HG02970 (cell line): ENCODE data around the gene MT1HL1.

Source experiments
- ATAC-seq: cut with Tn5 transposase; IDR thresholded peaks from one replicate; pipeline ENCODE4 v1.9.1; 2021; ENCODE audit warnings: mild to moderate bottlenecking, moderate library complexity, moderate number of reproducible peaks; ENCODE audit not compliant: unreplicated experiment, low FRiP score

MT1HL1 gene

DNA sequence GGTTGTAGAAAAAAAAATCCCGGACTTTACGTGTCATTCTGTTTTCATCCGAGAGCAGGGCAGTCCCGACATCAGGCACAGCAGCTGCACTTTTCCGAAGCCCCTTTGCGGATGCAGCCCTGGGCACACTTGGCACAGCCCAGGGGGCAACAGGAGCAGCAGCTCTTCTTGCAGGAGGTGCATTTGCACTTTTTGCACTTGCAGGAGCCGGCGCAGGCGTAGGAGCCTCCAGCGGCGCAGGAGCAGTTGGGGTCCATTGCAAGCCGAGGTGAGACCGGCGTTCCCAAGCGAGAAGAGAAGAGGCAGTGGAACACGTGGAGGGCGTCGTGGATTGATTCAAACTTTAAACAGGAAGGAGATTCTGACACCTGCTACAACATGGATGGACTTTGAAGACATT, at the start of gene MT1HL1:
TSS of gene MT1HL1 (minus strand) at position 326 of the 400 bp plus-strand sequence. CDS start at position 257, 69 bp downstream.
- ATAC-seq: no peak

DNA sequence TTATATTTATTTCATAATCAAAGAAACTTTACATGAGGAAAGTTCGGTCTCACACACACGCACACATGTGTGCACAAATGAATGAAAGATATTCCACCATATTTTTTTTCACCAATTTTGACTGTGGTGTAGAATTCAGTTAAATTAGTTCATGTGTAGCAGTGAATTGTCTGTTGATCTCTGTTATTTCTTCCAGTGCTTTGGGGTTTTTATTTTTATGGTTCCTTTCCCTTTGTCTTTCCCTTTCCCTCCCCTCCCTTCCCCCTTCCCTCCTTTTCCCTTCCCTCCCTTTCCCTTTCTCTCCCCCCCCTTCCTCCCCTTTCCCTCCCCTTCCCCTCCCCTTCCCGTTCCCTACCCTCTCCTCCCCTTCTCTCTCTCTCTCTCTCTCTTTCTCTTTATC, 46.7 kb upstream of the MT1HL1 start:
- no peak for ATAC-seq

DNA sequence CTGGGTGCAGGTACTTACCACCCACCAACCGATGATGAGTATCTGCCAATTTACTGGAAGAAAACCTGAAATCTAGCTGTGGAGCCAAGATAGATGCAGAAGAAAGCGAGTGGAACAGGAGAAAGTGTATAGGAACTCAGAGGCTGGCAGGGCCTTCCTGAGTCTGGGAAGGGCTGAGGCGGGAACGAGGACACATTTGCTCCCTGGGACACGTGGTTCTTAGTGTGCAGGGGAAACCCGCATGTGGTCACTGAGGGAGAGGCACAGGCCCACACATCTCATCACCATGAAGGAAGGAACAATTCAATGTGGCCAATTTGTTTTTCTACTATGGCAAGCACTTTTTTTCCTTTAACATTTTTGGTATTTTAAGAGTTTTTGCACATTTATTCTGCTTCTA, 45.9 kb upstream of the MT1HL1 start:
- no peak for ATAC-seq

GRCh38 chr1:237048803-237049202, 44.6 kb upstream of the MT1HL1 start:
- no peak for ATAC-seq

- ATAC-seq: no peak
Measured at GRCh38 chr1:237045278-237046016, 41.2 kb upstream of the MT1HL1 start.

DNA sequence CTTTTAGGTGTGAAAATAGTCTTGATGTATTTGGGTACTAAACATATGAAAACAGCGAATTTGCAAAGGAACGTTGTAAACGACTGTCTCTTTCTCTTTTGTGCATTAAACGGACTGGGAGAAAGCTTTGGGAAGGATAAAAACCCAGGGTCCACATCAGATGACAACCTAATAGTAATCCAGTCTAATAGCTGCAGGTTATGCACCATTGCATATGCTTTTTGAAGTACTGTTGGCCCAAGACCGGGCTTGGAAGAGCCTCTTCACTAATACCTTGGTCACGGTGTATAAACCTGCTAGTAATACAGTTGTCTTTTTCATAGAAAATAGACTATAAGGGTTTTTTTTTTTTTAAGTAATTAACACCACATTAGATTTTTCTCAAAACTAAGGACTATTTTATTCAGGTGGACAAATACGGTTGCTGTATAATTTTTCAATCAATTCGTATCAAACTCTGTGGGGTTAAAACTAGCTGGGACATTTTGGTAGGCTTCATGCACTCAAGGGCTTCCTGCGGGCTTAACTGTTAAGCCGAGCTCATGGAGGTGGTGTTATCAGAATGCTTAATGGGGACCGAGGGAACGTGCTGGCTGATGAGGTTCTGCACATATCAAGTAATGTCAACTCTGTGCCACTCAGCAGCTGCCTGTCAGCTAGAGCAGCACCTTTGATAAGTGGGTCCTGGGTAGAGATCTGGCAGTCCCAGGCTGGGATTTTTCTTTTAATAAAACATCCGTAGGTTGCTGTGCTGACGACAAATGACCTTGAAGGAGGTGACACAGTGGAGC, 39.8 kb upstream of the MT1HL1 start:
- no peak for ATAC-seq

DNA sequence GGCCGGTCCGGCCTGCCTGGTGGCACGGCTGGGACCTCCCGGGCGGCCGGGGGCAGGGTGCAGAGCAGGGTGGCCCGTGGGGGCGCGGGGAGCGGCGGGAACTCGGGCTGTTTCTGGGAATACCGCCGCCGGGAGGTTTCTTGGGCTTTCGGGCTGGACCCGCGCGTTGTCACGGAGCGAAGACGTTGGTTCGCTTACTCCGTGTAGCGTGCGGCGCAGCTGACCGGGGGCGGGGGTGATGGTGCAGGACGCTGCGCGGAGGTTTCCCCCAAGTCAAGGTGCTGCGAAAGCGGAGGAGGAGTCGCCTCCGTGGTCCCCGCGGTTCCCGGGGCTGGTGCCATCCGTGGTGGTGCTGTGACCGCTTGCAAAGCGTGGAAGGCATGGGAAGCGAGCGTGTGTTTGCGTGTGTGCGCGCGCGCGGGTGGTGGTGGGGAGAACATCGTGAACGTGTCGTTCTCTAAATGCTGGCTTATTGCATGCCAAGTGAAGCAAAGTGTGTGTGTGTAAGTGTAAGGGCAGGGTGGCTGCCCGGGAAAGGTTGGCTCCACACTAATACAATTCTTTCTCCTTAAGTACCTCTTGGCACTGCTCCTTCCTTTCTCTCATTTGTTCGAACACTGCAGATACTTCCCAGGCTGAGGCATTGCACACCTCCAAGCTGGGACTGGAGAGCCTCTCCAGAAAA, 38.8 kb upstream of the MT1HL1 start:
- ATAC-seq: no peak

DNA sequence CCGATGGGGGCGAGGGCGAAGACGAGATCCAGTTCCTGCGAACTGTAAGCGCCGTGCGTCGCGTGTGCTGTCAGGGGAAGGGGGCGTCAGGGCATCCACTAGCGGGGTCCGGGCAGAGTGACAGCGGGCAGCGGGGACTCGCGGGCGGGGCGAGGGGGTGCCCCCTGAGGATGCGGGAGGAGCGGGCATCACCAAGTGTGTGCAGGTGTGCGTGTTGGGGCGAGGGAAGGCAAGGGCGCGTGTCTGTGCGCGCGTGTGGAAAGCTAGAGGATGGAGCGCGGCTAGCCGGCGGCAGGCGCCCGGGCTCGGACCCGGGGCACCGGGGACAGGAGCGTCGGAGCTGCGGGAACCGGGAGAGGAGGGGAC, 38.3 kb upstream of the MT1HL1 start:
- no peak for ATAC-seq

DNA sequence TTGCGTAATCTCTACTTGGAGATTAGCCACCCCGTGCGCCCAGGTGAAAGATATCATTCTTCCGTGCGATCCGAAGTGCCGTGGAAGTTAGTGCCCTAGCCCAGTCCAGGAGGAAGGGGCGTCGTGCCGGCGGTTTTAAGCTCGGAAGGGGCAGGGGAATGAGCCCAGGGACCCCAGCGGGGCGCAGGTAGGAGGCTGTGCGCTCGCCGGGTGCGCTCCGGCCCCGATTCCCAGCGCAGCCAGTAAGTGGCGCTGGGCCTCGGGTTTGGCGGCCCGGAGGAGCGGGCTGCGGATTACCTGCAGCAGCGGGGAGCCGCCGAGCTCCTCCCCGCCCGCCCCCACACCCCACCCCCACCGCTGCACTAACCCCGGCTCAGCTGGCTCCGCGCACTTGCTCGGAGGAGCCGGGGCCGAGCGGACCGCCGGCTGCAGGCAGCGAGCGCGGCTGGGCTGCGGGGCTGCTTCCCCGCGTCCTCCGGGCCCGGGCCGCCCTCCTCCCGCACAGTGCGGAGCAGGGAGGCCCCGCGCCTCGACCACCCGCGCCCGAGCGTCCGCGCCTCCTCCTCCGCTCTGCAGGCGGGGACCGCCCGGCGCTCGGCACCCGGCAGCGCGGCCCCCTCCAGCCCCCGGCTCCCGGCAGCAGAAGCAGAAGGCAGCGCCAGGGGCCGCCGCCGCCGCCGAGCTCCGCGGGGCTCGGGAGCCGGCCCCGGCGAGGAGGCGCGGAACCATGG, 37.7 kb upstream of the MT1HL1 start, which contains the start of gene RYR2:
TSS of gene RYR2 (plus strand) at position 390 of the 731 bp plus-strand sequence. CDS start at position 728, 338 bp downstream.
- no peak for ATAC-seq

DNA sequence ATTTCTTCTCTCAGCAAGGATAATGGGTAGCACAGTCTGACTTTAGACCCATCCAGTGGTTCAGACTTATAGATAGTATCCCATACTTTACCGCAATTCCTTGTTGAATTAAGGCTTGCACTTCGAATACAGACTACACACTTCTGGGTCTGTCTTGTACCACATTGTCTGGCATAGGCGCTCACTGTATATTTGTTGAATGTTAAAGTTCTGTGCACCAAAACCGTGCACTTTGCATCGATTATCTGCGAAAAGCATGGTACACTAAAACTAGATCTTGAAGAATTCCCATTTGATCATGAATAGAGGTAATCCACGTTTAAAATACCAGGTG, 37.2 kb upstream of the MT1HL1 start:
- ATAC-seq: no peak

GRCh38 chr1:237040823-237041222, 36.6 kb upstream of the MT1HL1 start:
- ATAC-seq: no peak

GRCh38 chr1:237038211-237038610, 34.0 kb upstream of the MT1HL1 start:
- ATAC-seq: no peak

- ATAC-seq: no peak
Measured at GRCh38 chr1:237035759-237036158, 31.5 kb upstream of the MT1HL1 start.

- ATAC-seq: no peak
Measured at GRCh38 chr1:237033804-237034203, 29.6 kb upstream of the MT1HL1 start.

- ATAC-seq: no peak
Measured at GRCh38 chr1:237033061-237033460, 28.8 kb upstream of the MT1HL1 start.

DNA sequence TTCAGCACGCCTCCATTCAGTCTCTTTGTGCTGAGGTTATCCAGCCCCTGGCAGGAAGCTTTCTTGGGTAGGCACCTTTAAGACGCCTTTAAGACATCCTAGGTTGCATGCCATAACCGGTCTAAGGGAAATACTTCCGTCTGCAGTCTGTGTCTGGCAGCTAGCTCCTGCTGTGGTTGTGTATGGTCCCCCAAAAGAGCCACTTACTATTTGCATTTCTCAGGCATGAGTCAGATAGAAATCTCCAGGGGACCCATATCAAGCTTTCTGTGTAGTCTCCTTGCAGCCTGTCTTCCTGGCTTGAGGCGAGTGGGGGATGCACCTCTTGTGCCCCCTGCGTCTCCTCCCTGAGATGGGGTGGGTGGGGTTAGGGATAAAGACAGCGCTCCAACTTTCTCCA, 27.8 kb upstream of the MT1HL1 start:
- ATAC-seq: no peak

DNA sequence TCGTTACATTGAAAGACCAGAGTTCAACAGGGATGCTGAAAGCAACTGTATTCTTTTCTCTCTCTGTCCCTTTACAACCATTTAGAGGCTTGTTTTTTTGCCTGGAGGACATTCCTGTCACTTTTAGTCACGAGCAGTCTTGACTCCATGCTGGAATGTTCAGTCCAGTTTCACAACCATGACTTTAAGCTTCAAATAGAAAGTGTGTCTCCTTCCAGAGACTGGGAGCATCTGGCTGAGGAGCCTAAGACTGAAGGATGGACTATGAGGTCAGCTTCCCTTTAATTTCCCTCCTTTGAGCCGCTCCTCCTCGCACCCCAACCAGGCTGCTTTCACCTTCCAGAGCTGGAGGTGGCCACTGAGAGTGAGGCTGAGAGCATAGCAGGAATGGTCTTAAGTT, 27.2 kb upstream of the MT1HL1 start:
- ATAC-seq: no peak

- no peak for ATAC-seq
Measured at GRCh38 chr1:237029850-237030535, 25.8 kb upstream of the MT1HL1 start.

GRCh38 chr1:237029240-237029639, 25.0 kb upstream of the MT1HL1 start:
- ATAC-seq: no peak
